Tibial nerve (tissue), 3 donors: Measurements from ENCODE around the gene NCBP2L.

Experiments
- POLR2A ChIP-seq, 2 donors: fragments of 450-650 bp; IDR thresholded peaks; one replicate each; pipeline ENCODE4 v1.6.1; 2017; ENCODE audit warnings: antibody characterized with exemption in 2 of 2, mild to moderate bottlenecking in 2 of 2, moderate library complexity in 2 of 2
- TF ChIP-seq, protein P1 (sequence below), 5 experiments: fragments of 200-600 bp in 3 of 5; fragments of 450-650 bp in 2 of 5; sonication (generic) in 3 of 5; IDR thresholded peaks; one replicate each; pipeline ENCODE4 v1.5.1; 2016 to 2019; ENCODE audit warnings: antibody characterized with exemption in 5 of 5, mild to moderate bottlenecking in 3 of 5, moderate library complexity in 2 of 5

DNA sequence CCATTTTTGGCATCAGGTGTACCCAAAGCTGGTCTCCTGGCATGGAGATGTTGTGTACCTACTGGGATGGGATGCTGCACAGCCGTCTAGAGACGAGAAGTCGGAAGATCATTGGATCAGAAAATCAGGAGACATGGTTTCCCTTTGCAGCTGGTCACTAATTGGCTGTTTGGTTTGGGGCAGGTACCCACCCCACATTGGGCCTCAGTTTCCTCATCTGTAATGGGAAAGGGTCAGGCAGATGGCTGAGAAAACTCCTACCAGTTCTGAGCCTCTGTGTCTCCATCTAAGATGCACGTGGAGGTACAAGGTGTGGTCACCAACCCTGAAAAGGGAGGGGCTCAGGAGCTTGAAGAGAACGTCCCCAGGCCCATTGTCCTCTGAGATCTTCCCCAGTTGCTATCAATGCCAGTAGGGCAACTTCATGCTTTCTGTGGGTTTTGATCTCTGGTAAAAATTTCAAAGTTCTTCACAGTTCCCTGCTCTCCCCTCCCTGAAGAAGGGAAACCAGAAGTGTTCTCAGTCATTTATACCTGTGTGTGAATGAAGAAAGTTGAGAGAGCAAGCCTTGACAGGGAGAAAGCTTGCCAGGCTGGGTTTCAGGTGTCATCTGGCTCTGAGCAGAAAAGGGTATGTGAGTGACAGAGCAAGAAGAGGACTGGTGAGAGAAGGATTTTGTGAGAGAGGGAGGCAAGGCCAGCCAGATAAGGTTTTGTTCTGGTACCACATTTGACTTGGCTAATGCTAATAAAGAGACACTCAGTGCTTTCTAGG, 17.0 kb upstream of the NCBP2L start:
- TF ChIP-seq, protein P1, sequence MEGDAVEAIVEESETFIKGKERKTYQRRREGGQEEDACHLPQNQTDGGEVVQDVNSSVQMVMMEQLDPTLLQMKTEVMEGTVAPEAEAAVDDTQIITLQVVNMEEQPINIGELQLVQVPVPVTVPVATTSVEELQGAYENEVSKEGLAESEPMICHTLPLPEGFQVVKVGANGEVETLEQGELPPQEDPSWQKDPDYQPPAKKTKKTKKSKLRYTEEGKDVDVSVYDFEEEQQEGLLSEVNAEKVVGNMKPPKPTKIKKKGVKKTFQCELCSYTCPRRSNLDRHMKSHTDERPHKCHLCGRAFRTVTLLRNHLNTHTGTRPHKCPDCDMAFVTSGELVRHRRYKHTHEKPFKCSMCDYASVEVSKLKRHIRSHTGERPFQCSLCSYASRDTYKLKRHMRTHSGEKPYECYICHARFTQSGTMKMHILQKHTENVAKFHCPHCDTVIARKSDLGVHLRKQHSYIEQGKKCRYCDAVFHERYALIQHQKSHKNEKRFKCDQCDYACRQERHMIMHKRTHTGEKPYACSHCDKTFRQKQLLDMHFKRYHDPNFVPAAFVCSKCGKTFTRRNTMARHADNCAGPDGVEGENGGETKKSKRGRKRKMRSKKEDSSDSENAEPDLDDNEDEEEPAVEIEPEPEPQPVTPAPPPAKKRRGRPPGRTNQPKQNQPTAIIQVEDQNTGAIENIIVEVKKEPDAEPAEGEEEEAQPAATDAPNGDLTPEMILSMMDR (IDR thresholded peaks at IDR 0.05): no peak
- TF ChIP-seq POLR2A (IDR thresholded peaks at IDR 0.05): no peak
